ENCODE data around the gene MTFMT. TPM values are rescaled to one million over a fixed set of nuclear protein-coding genes. Genes with fewer than 3 reads are reported as not detected.

MTFMT gene
- total RNA-seq, 1 donor from 2014 or later, result 12.3 TPM

DNA sequence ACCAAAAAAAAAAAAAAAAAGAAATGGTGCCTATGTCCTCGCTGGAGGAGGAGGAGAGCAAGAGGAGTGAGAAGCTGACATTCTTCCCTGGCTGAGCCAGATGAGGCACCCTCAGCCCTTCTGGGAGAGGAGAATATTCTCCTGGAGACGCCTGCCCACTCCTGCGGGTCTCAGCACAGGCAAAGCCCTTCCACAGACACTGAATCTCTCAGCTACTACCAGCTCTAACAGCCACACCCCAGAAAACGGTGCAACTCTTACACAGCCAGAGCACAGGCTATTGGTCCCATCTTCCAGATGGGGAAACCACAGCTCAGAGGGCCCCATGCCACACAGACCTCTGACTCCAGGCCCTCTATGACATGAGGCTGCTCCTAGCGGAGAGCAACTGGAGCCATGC is 32.6 kb upstream of the MTFMT start:
- Histone ChIP-seq H3K36me3 (ENCODE audit: insufficient read depth, low read length) (no peaks in the 10 kb centered on the region), H3K79me2 (ENCODE audit: insufficient read depth, low read length) (no peaks in the 10 kb centered on the region), H3K4me3 (ENCODE audit: insufficient read depth, low read depth, low read length) (no peak overlapping the region), H2AFZ (ENCODE audit: low read depth, low read length) (no peak overlapping the region), H3K27ac (ENCODE audit: low read depth, low read length) (no peak overlapping the region), H3K4me2 (ENCODE audit: low read length) (no peak overlapping the region), H3K9ac (ENCODE audit: low read length) (no peak overlapping the region), H3K9me3 (ENCODE audit: insufficient read depth, low read depth, low read length) (peaks cover 2% of the 10 kb centered on the region), H3K4me1 (ENCODE audit: insufficient read depth, low read length) (peaks cover 6% of the 10 kb centered on the region), H4K20me1 (ENCODE audit: insufficient read depth, low read length) (no peaks in the 10 kb centered on the region), H3K27me3 (ENCODE audit: insufficient read depth, low read length) (peaks cover 65% of the 10 kb centered on the region)
- FAIRE-seq (no peak), DNase-seq (ENCODE audit: low read depth) (no peak)
- Mint-ChIP-seq H3K4me3 (ENCODE audit: unreplicated experiment) (no peak overlapping the region), H3K4me1 (ENCODE audit: low read depth, unreplicated experiment) (peaks cover 32% of the 10 kb centered on the region), H3K9me3 (ENCODE audit: unreplicated experiment) (peaks cover 5% of the 10 kb centered on the region), H3K36me3 (ENCODE audit: low read depth, unreplicated experiment) (peaks cover 2% of the 10 kb centered on the region), H3K27ac (ENCODE audit: unreplicated experiment) (no peak overlapping the region), H3K27me3 (ENCODE audit: low read depth, unreplicated experiment) (peaks cover 26% of the 10 kb centered on the region)
- TF ChIP-seq EZH2 (IDR thresholded peaks at IDR 0.05; ENCODE audit: insufficient read depth, low read length) (no peak), CTCF (IDR thresholded peaks at IDR 0.05; ENCODE audit: insufficient read depth, low read depth, low read length) (no peak)

- Histone ChIP-seq H3K79me2 (ENCODE audit: insufficient read depth, low read length) (no peaks in the 10 kb centered on the region), H4K20me1 (ENCODE audit: insufficient read depth, low read length) (no peaks in the 10 kb centered on the region), H3K27me3 (ENCODE audit: insufficient read depth, low read length) (peaks cover 54% of the 10 kb centered on the region), H3K36me3 (ENCODE audit: insufficient read depth, low read length) (no peaks in the 10 kb centered on the region), H3K9ac (ENCODE audit: low read length) (no peak overlapping the region), H3K4me2 (ENCODE audit: low read length) (no peak overlapping the region), H3K27ac (ENCODE audit: low read depth, low read length) (no peak overlapping the region), H3K9me3 (ENCODE audit: insufficient read depth, low read depth, low read length) (peaks cover 2% of the 10 kb centered on the region), H3K4me3 (ENCODE audit: insufficient read depth, low read depth, low read length) (no peak overlapping the region), H2AFZ (ENCODE audit: low read depth, low read length) (no peak overlapping the region), H3K4me1 (ENCODE audit: insufficient read depth, low read length) (peaks cover 8% of the 10 kb centered on the region)
- Mint-ChIP-seq H3K27me3 (ENCODE audit: low read depth, unreplicated experiment) (peaks cover 22% of the 10 kb centered on the region), H3K4me1 (ENCODE audit: low read depth, unreplicated experiment) (peaks cover 30% of the 10 kb centered on the region), H3K4me3 (ENCODE audit: unreplicated experiment) (no peak overlapping the region), H3K27ac (ENCODE audit: unreplicated experiment) (no peak overlapping the region), H3K9me3 (ENCODE audit: unreplicated experiment) (peaks cover 5% of the 10 kb centered on the region), H3K36me3 (ENCODE audit: low read depth, unreplicated experiment) (peaks cover 2% of the 10 kb centered on the region)
- no peak for TF ChIP-seq CTCF (IDR thresholded peaks at IDR 0.05; ENCODE audit: insufficient read depth, low read depth, low read length)
- DNase-seq (ENCODE audit: low read depth) (no peak), FAIRE-seq (no peak)
Observed at GRCh38 chr15:65060641-65061397, 31.4 kb upstream of the MTFMT start.

- H2AFZ ChIP-seq (ENCODE audit: low read depth, low read length), result no peak overlapping the region
- H3K4me3 ChIP-seq (ENCODE audit: insufficient read depth, low read depth, low read length), result no peak overlapping the region
- no peak for TF ChIP-seq CTCF (IDR thresholded peaks at IDR 0.05; ENCODE audit: insufficient read depth, low read depth, low read length)
- no peak for TF ChIP-seq EZH2 (IDR thresholded peaks at IDR 0.05; ENCODE audit: insufficient read depth, low read length)
- H3K4me3 Mint-ChIP-seq (ENCODE audit: unreplicated experiment), result no peak overlapping the region
- no peak overlapping the region for H3K9ac ChIP-seq (ENCODE audit: low read length)
- peaks cover 22% of the 10 kb centered on the region for H3K27me3 Mint-ChIP-seq (ENCODE audit: low read depth, unreplicated experiment)
- no peaks in the 10 kb centered on the region for H4K20me1 ChIP-seq (ENCODE audit: insufficient read depth, low read length)
- H3K27ac ChIP-seq (ENCODE audit: low read depth, low read length), result no peak overlapping the region
- DNase-seq (ENCODE audit: low read depth), result no peak
- peaks cover 2% of the 10 kb centered on the region for H3K9me3 ChIP-seq (ENCODE audit: insufficient read depth, low read depth, low read length)
- peaks cover 47% of the 10 kb centered on the region for H3K27me3 ChIP-seq (ENCODE audit: insufficient read depth, low read length)
- peaks cover 2% of the 10 kb centered on the region for H3K36me3 Mint-ChIP-seq (ENCODE audit: low read depth, unreplicated experiment)
- H3K9me3 Mint-ChIP-seq (ENCODE audit: unreplicated experiment), result peaks cover 5% of the 10 kb centered on the region
- no peak for FAIRE-seq
- no peaks in the 10 kb centered on the region for H3K79me2 ChIP-seq (ENCODE audit: insufficient read depth, low read length)
- H3K4me2 ChIP-seq (ENCODE audit: low read length), result no peak overlapping the region
- H3K4me1 ChIP-seq (ENCODE audit: insufficient read depth, low read length), result peaks cover 14% of the 10 kb centered on the region
- no peak overlapping the region for H3K27ac Mint-ChIP-seq (ENCODE audit: unreplicated experiment)
- peaks cover 33% of the 10 kb centered on the region for H3K4me1 Mint-ChIP-seq (ENCODE audit: low read depth, unreplicated experiment)
- no peaks in the 10 kb centered on the region for H3K36me3 ChIP-seq (ENCODE audit: insufficient read depth, low read length)
Observed at GRCh38 chr15:65059931-65060596, 30.6 kb upstream of the MTFMT start.

All from astrocyte (in vitro differentiated cells and primary cell).